Dermis blood vessel endothelial cell (primary cell): ENCODE measurements around the gene PBX1. TPM values are rescaled to one million over a fixed set of nuclear protein-coding genes. Genes with fewer than 3 reads are reported as not detected.

ENCODE experiments used
- DNase-seq: peaks from one replicate; pipeline ENCODE4 v3.0.0; 2010
- total RNA-seq: library from RNA; depleted of rRNA; stranded (reverse); fragments of >200 nt; gene quantifications from 2 replicates; pipeline ENCODE4 v1.2.3, GENCODE V29; 2014

Gene PBX1
- total RNA-seq, 1 donor from 2014 or later: 12.4 TPM

DNA sequence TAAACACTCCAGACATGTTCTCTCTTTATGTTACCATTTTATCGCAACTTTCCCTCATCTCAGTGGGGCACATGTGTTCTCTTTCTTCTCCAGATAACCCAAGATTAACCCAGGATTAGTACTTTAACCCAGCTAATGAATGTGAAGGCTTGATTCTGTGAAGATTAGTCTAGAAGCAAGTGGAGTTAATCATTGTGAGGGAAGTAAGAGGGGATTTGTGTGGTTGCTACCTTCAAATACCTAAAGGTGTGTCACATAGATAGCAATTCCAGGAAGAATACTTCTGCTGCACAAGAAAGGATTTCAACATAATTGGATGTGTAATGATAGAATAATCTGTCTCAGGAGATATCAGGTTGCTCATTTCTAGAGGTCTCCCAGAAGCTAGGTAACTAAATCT is 327.1 kb downstream of the PBX1 start:
- DNase-seq: no peak

DNA sequence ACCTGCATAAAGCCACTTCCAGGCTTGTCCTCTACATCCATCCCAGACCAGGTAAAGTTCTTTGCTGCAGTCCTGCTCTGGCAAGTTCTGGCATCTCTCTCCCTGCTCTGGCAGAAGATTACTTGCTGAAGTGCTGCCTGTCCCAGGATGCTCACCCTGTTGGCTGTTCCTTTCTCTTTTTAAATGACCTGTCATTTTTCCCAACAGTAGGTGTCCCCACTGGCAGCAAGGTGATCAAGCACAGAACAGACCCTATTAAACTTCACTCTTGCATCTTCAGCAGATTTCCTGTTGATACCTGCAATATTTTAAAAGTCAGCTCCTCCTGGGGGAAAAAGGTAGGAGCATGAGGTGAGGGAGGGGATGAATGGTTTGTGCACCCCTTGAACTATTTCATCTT is 332.6 kb downstream of the PBX1 start:
- DNase-seq: no peak

DNA sequence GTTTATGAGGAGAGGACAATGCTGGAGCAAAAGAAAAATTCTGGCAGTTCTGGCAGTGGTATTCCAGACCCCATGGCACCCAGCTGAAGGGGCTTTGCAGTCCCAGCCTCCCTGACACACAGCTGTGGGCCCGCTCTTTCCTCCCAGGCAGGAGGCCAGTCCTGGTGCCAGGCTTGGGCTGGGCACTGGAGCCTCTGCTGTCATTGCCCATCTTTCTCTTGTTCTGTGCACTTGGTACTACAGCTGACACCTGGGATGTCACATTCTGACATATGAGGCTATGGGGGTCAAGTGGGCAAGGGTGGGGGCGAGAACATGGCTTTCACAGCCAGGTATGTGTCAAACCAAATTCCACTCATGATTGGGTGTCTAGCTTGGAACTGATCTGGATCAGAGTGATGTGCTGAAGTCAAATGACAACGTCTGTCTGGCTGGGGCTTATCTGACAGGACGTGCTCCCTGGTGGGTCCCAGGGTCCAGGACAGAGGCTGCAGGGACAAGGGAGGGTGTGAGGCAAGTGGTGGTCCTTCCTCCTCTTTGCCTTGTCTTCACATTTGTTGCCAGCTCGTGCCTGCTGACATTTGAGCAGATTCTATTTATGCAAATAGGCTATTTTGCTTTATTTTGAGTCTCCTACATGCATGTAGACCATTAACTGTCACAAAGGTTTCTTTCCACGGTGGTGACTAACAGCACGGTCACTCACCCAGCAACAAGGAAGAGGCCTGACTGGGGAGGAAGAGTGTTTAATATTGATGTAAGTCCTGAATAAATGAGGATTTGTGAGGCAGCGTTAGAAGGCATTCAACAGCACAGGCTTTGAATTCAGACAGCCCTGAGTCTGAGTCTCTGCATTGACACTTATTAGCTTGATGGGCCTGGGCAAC is 336.3 kb downstream of the PBX1 start:
- DNase-seq: no peak

DNA sequence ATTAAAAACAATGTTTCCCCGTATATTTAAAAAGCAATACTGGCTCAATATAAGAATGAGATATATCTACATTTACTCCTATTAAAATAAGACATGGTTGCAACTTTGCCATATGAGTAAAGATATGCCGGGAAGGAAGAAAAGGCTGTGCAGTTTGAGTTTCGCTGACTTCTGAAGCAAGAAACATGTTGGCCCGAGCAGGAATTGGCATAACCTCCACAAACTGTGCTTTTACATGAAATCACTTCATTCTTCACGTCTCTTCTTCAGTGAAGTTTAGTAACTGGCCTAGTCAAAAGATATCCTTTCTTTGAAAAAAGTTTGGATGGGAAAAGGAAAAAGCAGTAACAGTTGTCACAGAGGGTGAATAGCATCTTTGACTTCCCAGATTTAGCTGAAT is 342.0 kb downstream of the PBX1 start:
- no peak for DNase-seq
